HG02884 (cell line): ENCODE data around the gene TAX1BP1.

ENCODE experiments used
- ATAC-seq: cut with Tn5 transposase; IDR thresholded peaks from one replicate; pipeline ENCODE4 v1.9.1; 2021; ENCODE audit warnings: mild to moderate bottlenecking, moderate library complexity; ENCODE audit not compliant: unreplicated experiment

TAX1BP1 gene

GRCh38 chr7:27873981-27874957 is 134.3 kb downstream of the TAX1BP1 start:
- no peak for ATAC-seq

GRCh38 chr7:27875061-27875460 is 135.1 kb downstream of the TAX1BP1 start:
- ATAC-seq: no peak

- no peak for ATAC-seq
Observed at GRCh38 chr7:27875832-27876231, 135.9 kb downstream of the TAX1BP1 start.

DNA sequence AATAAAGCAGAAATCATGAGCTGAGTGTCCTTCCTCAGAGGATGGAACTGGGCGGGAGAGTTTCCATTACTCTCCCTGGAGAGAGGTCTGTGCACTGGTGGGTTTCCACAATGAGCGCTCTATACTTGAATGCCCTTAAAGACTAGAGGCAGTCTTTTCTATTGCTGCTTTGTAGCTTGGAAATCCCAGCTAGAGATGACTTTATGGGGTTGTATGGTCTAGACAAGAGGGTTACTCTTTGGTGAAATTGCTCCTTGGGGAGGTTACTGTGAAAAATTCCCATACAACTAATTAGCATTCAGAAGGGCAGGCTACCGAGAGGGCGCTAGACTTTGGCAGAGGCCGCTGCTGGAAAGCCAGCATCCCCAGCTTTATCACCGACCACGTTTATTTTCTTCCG is 136.8 kb downstream of the TAX1BP1 start:
- no peak for ATAC-seq
